Skin of body (tissue), 2 donors: ENCODE measurements around the gene ZNF718. TPM values are rescaled to one million over a fixed set of nuclear protein-coding genes. Genes with fewer than 3 reads are reported as not detected.
"Not testable (repeated sequence)": the region's sequence is repeated elsewhere in the genome, so short reads cannot be mapped to it uniquely, and the experiment has no call there.

Source experiments
- DNase-seq: peaks from one replicate; lab custom pipeline; 2025; lab: John Stamatoyannopoulos, UW
- total RNA-seq: library from RNA; depleted of rRNA; stranded (reverse); fragments of >200 nt; gene quantifications from one replicate; pipeline ENCODE4 v1.2.3, GENCODE V29; 2014

ZNF718 gene
- 16.1 TPM for total RNA-seq

DNA sequence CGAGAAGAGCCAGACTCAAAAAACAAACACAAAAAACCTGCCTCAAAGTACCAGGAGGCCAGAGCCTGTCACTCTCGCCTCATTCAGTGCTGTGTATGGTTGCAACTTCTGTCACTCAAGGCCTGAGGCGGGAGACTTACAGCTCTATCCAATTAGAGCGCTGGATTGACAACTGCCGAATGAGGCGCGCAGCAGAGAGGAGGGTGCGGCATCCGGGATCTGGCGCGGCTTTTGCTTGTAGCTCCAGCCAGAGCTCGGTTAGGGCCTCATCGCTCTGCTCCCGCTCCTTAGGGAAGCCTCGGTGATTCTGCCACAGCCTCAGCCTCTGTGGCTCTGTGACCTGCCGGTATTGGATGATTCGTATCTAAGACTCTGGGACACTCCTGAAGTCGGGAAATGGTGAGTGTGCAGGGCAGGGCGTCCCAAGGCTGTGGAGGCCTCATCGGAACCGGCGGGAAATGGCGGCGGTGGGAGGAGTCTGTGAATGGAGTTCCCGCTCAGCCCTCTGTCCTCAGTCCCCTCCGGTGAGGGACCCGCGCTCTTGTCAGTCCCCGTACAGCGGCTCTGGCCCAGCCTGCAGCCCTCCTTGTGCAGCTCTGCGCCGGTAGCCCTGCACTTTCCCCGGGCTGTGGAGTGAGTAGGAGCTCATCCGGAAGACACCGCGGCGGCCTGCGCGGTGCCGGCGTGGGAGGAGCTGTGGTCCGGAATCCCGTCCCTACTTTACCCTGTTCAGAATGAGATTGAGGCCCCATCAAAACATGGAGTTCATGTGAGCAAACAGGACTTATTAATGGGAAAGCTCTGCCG is at the start of gene ZNF718:
Gene ZNF718, plus strand, starts transcription at position 227 of the 807 bp plus-strand sequence. Its CDS starts 170 bp downstream, at position 397.
- peak; percentile 96 for DNase-seq

GRCh38 chr4:85951-86350 is 38.4 kb upstream of the ZNF718 start:
- DNase-seq, result no peak

GRCh38 chr4:86559-87324 is 37.6 kb upstream of the ZNF718 start:
- not testable (repeated sequence) for DNase-seq

DNA sequence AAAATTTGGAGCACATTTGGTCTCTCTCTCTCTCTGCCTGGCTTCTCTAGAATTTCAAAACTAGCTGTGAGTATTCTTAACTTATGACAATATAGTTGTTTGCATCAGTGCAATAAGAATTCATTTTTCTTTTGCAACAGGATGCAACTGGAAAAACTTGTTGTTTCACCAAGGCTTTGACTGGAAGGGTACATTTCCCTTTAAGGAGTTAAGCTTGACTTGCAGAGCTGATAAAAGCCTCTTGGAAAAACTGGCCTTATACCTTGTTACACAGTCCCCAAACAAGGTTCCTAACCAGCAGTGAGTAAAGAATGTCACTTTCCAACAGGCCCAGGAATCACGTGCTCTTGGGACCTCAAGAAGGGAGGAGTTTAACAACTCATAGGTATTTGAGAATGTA is 25.9 kb upstream of the ZNF718 start:
- no peak for DNase-seq

DNA sequence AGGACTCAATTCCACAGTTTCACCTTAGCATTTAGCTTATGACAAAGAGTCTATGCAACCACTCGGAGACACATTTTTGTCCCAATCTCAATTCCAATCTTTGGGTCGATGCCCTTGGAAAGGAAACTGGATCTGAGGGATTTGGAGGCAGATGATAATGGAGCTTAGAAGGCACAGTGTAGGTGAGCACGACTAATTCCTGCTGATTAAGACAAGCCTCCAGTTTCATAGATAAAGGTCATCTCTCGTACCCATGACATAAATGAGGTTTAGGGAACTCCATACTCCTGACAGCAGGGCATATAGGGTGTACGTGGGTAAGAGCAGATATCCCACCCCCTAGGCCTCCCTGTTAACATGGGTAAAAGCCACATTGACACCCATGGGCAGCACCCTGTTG is 24.4 kb upstream of the ZNF718 start:
- no peak for DNase-seq

GRCh38 chr4:107083-107443 is 17.2 kb upstream of the ZNF718 start:
- no peak for DNase-seq

GRCh38 chr4:107444-108429 is 16.6 kb upstream of the ZNF718 start:
- DNase-seq, result no peak

- DNase-seq, result no peak
Observed at GRCh38 chr4:112771-113170, 11.5 kb upstream of the ZNF718 start.

DNA sequence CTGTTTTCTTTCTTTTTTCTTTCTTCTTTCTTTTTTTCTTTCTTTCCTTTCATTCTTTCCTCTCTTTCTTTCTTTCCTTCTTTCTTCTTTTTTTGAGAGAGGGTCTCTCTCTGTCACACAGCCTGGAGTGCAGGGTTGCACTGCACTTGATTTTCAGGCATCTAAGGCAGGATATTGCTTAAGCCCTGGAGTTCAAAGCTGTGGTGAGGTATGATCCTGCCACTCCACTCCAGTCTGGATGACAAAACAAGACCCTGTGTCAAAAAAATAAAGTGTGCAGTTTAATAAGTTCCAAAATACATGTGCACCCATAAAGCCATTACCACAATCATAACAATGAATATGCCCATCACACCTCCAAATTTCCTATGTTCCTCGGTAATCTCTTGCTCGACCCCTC is 10.6 kb upstream of the ZNF718 start:
- DNase-seq, result no peak

DNA sequence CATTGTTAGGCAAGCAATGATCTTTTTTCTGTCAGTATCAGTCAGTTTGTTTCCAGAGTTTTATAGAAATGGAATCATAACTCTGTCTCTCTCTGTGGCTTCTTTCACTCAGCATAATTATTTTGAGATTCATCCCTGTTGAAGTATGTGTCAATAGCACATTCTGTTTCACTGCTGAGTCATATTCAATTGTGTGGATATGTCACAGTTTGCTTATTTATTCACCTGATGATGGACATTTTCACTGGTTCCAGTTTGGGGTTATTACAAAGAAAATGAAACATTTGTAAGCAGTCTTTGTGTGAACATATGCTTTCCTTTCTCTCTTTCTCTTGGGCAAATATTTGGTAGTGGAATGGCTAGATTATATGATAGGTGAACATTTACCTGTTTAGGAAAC is 10.2 kb upstream of the ZNF718 start:
- DNase-seq, result no peak

GRCh38 chr4:116499-116898 is 7.8 kb upstream of the ZNF718 start:
- no peak for DNase-seq

DNA sequence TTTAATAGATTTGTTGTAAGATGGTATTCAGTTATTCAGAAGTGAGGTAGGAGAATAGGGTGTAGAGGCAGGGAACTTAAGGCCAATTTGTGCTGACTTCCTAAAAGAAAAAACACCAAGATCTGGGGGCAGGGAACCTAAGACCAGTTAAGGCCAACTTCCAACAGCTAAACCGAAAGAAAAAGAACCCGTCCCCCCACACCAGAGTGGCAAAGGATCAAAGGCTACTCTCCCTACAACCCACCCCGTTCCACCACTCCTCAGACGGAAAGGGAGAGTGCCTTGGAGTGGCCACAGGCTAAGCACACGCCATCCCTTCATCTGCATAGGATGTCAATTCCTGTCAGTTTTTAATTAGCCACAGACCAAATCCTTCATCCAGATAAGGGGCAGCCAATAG is 3.7 kb upstream of the ZNF718 start:
- DNase-seq, result no peak

GRCh38 chr4:121408-122084 is 2.8 kb upstream of the ZNF718 start:
- no peak for DNase-seq

DNA sequence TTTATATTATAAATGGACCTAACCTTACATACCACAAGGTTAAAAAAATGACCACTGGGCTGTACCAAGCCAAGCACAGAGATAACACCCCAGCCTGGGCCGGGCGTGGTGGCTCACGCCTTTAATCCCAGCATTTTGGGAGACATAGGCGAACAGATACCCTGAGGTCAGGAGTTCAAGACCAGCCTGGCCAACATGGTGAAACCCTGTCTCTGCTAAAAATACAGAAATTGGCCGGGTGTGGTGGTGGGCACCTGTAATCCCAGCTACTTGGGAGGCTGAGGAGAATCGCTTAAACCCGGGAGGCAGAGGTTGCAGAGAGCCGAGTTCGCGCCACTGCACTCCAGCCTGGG is 403 bp upstream of the ZNF718 start:
- not testable (repeated sequence) for DNase-seq

- DNase-seq, result no peak
Observed at GRCh38 chr4:125091-125771, 930 bp downstream of the ZNF718 start.

- DNase-seq, result no peak
Observed at GRCh38 chr4:125833-126232, 1.5 kb downstream of the ZNF718 start.

GRCh38 chr4:132483-132882 is 8.2 kb downstream of the ZNF718 start:
- no peak for DNase-seq

GRCh38 chr4:138935-139334 is 14.6 kb downstream of the ZNF718 start:
- no peak for DNase-seq

DNA sequence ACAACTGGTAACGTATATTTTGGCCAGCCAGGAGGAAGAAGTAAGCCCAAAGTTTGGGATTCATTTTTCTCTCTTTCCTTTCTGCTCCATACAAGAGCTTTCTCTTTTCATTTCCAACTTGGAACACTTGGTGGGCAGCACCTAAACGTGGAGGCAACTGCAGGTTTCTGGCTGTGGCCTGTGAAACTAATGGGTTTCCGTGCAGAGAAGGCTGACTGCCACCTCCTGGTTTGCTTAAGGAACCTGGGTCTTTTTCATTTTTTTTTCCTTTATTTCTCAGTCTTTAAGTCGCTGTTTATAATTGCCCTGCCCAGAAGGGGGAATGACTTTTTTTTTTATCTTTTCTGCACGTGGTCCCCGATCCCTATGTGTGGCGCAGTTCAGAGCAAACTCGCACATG is 15.4 kb downstream of the ZNF718 start:
- DNase-seq, result no peak

- DNase-seq, result no peak
Observed at GRCh38 chr4:146621-147020, 22.3 kb downstream of the ZNF718 start.

GRCh38 chr4:147233-147632 is 22.9 kb downstream of the ZNF718 start:
- no peak for DNase-seq
